HG03520 (cell line): ENCODE data around the gene ZNF365.
"Not testable (repeated sequence)": the region's sequence is repeated elsewhere in the genome, so short reads cannot be mapped to it uniquely, and the experiment has no call there.

Experiments used
- ATAC-seq: cut with Tn5 transposase; IDR thresholded peaks from one replicate; pipeline ENCODE4 v1.9.1; 2021; ENCODE audit warnings: mild to moderate bottlenecking, moderate library complexity; ENCODE audit not compliant: unreplicated experiment

Gene ZNF365

DNA sequence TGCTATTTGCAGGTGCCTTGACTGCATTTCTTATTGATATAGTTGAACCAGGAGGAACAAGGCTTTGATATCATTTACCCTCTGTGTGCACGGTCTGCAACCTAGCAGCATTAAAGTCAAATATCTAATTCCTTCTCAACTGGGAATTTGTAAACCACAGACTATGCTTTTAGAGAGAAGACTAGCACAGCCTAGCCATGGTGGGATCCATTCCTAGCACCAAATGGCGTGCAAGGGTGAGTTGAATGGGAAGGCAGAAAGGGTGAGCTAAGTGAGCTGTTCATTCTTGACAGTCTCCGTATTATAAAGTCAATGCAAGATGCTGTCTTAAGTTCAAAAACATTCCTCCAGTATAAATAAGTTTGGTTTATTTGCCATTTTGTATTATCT is 2.9 kb downstream of the ZNF365 start:
- no peak for ATAC-seq

DNA sequence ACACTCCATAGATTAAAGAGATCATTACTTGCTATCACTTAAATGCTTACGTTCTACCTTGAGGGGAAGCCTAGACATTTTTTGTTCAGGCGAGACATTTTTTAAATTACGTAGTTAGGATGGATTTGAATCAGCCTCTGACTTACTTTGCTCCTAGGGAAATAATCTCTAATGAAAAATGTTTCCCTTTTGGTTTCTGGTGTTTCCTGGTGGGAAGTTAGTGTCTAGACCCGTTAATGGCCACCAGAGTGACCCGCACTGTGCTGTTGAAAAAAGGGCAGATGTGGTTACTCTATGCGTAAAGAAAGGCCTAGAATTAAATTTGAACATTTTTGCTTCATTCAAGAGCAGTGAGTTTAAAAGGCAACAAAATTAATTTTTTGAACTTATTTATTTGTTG is 3.8 kb downstream of the ZNF365 start:
- ATAC-seq: no peak

DNA sequence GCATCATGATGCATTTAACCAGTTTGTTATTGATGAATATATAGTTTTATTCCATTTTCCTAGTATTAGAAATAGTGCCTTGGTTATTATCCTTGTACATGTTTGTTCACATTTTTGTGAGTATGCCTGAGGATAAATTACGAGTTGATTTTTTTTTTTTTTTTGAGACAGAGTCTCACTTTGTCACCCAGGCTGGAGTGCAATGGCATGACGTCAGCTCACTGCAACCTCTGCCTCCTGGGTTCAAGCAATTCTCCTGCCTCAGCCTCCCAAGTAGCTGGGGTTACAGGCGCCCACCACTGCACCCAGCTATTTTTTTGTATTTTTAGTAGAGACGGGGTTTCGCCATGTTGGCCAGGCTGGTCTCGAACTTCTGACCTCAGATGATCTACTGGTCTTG is 4.7 kb downstream of the ZNF365 start:
- not testable (repeated sequence) for ATAC-seq

DNA sequence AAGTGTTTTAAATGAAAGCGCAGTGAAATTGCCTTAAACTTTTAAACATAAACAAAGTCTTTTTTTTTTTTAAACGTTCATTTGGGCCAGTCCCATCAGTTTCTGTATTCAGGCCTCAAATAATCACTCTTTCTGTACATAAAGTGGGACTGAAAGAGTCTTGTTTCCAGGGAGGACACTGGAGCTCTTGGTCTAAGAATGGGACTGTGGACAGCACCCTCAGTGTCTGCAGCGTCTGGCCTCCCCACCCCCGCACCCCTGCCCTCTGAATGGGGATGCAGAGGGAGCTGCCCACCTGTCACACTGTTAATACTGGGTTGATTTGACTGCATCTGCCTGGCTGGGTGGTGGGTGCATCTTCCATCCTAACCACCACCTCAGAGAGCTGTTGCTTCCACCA is 5.2 kb downstream of the ZNF365 start:
- ATAC-seq: no peak

DNA sequence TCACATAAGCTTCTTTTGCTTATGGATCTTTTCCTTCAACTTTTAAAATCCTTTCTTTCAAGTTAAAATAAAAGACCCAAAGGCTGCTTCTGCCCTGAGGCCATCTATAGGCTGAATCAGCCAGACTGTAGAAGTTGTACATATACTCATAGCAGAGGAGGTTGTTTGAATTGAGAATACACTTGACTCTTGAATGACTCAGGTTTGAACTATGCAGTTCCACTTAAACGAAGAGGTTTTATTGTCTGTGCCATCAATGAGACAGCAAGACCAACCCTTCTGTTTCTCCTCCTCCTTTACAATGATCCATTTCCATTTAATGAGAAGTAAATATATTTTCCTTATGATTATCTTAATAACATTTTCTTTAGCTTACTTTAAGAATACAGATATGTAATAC is 5.8 kb downstream of the ZNF365 start:
- no peak for ATAC-seq

DNA sequence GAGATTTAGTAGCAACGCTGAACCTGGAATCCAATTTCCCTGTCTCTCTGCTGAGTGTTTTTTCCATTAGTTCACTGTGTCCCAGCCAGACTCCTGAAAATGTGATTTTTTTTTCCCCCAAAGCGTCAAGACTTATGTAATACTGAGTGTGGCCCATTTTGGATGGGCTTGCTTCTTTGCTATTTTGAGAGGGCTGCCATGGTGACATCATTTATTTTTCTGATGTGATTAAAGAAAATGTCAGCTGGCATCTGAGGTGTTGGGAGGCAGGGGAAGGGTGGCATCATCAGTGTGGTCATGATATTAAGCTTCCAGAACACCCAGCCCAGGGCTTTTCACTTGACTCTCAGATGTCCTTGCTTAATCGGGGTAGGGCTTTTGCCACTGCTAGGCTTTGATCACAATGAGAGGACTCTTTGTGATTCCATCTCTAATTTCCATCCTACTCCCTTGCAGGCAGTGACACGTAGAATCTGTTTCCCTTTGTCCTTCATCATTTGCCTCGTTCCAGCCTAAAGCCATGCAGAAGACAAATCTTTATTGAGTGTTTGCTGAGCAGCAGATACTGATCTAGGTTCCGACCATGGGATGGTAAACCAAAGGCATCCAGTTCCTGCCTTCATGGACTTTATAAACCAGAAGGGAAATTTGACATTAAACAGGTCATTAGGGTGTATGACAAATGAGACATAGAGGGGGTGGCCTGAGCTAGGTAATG is 7.4 kb downstream of the ZNF365 start:
- ATAC-seq: no peak

DNA sequence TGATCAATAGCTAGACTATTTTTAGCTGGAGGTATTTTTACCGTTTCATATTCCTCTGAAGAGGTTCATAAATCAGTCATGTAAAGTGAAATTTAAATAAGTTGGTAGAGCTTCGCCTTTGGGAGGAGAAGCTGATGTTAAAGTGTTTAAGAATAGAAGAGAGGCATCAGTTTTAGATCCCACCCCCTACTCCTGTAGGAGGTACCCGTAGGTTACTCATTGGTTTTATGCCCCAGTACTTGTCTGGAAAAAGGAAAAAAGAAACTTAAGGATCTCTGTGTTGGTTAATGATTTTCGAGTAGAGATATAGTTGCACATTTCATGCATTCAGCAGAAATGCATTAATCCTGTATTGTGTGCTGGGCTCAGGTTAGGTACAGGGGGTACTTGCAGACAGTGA is 8.7 kb downstream of the ZNF365 start:
- ATAC-seq: no peak

DNA sequence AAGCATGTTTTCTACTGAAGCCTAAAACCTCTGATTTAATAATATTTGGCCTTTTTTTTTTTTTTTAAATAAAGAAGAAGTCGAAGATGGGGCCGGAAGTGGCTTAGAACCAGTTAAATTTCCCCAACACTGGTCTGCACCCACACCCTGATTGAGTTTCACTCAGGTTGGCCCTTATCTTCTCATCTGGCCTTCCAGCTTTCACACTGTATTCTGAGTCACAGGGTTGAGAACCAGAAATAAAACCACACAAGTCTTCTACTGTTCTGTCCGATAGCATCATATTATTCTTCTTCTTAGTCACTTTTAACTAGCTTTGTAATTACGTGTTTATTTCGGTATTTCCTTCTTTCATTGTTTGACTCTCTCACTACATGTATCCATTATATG is 9.9 kb downstream of the ZNF365 start:
- ATAC-seq: peak; percentile 77

DNA sequence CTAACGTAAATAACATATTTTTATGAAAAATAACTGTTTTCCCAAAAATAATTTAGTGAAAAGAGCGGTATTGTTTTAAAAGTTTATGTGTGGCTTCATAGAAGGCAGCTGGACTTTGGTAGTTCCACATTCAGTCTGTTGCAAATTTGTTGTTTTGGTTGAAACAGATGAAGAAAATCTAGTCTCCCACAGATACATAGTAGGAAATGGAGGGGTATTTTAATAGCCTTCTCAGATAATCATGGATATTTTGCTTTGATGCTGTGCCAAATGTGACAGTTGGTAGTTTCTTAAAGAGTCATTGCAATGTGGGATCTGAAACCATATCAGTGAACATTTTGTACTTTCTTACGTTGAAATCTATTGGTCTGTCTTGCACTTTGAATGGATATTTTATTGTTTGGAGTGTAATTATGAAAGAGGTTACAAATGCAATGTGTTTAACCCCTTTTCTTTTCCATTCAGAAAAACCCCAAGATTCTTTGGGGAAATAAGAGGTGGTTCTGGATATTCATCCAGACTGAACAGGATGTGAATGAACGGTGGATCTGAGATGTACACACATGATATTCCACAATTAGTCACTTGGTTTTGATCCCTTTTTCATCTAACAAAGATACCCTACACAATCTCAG is 10.4 kb downstream of the ZNF365 start:
- no peak for ATAC-seq

DNA sequence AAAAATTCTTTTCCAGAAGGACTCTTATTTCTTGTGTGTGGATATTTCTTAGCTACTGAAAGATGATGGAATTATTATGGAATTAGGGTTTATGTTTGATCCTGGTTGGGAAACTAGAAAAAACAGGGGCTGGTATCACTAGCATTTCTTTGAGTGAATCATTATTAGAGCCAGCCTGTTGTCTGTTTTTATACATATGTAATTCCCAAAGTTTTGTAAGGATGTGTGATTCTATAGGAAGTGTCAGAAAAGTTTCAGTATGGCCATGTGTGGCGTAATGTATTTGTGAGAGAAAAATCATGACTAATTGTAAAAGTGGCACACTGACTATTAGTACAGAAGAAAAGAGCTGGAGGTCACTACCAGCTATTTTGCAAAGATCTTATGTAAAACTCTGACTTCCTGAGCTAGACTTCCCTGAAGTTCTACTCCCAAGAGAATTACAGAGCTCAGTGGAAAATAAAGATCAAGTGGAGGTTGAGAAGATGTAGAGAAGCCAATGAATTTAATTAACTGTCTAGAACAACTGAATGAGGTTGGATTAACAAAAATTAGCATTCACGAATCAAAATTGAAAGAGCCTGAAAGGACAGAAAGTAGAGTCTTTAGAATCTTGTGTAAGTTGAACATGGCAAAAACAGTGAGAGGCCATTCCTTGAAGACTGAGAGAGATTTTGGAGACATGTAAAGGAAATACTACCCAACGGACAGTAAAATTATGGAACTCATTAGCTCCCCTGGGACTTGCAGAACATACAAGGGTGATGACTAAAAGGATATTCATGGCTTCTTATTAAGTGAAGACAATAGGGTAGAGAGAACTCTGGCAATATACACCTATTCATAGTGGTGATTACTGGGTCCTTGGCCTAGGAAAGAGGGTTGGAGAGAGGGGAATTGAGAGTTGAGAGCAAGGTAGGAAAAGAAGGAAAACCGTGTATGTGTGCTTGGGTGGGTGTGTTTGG is 12.5 kb downstream of the ZNF365 start:
- ATAC-seq: no peak

DNA sequence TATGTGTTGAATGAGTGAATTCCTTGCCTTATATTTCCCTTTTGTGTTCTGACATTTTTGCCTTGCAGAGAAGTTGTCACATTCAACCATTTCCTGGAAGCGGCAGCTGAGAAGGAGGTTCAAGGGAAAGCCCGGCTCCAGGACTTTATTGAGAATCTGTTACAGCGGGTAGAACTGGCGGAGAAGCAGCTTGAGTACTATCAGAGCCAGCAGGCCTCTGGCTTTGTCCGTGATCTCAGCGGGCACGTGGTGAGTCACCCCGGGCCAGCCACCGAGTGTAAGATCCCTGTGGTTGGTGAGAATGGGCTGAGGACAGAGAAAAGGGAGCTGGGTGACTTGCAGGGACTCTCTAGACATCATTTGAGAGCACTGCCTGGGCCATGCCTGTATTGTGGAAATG is 14.2 kb downstream of the ZNF365 start:
- ATAC-seq: no peak

DNA sequence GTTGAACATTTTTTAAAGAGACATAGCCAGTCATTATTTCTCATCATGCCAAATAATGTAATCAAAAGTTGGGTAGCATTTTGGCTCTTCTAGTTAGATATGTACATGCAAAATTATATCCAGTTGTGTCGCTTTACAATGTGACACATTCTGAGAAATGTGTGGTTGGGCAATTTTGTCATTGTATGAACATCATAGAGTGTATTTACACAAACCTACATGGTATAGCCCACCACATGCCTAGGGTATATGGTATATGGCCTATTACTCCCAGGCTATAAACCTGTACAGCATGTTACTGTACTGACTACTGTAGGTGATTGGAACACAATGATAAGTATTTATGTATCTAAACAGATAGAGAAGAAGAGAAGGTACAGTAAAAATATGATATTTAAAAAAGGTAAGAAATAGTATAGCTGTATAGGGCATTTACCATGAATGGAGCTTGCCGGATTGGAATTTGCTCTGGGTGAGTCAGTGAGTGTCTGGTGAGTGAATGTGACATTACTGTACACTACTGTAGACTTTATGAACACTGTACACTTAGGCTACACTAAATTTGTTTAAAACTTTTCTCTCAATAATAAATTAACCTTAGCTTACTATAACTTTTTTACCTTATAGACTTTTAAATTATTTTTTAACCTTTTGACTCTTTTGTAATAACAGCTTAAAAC is 16.5 kb downstream of the ZNF365 start:
- no peak for ATAC-seq

DNA sequence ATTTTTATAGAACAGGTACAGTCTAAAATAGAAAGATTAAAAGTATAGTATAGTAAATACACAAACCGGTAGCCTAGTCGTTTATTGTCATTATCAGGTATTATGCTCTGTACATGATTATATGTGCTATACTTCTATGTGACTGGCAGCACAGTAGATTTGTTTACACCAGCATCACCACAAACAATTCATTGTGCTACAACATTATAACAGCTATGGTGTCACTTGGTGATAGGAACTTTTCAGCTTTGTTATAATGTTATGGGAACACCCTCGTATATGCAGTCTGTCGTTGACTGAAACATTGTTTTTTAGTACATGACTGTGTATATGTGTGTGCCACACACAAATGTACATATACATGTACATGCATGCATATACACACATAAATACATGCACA is 19.1 kb downstream of the ZNF365 start:
- no peak for ATAC-seq

DNA sequence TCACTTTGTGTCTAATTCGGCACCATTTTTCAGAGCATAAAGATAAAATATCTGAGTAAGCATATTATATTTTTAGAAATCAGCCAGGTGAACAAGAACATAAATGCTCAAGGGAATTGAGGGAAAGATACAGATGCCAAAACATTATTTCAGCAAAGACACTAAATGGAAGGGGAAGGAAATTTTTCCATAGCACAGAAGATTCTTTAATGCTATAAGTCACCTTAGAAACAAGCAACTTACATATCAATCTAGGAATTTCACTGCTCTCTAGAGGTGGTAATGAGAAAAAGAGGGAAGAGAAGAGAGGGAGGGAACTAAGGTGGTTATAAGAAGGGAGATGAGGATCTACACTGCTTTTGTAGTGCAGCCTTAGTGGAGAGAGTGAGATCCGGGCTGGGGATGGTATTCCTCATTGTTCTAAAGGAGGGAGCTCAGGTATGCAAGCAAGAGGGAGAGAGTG is 20.4 kb downstream of the ZNF365 start:
- ATAC-seq: no peak

DNA sequence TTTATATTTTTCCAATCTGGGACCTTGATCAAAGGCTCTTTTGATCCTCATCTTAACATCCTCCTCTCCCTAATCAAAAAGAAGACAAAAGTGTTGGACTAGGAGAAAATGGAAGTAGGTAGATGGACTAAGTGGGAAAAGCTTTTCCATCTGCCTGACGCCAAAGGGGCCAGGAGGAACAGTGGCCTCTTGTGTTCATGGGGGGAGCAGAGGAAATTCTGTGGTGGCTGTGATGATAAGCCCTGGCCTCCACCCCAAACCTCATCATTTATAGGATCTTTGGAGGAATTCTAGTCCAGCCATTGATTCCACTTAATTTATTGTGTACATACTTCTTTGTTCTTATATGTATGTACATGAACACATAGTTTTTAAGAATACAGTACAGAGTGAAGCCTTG is 21.7 kb downstream of the ZNF365 start:
- no peak for ATAC-seq

DNA sequence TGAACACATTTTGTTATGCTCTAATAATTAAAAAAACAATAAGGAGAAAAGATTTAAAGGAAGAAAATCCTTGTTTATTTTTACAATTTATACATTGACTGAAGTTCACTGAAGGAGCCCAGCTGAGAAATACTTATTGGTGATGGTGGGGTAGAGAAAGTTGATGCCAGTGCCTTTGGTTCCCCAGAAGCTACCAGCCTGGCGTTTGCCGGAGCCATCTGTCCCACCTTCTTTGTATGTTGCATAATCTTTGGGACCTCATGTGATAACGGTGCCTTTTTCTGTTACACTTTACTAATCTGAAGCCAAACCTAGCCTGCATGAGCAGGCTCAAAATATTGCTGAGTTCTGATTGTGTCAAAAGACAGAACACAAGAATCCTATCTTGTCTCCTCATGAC is 22.7 kb downstream of the ZNF365 start:
- no peak for ATAC-seq

DNA sequence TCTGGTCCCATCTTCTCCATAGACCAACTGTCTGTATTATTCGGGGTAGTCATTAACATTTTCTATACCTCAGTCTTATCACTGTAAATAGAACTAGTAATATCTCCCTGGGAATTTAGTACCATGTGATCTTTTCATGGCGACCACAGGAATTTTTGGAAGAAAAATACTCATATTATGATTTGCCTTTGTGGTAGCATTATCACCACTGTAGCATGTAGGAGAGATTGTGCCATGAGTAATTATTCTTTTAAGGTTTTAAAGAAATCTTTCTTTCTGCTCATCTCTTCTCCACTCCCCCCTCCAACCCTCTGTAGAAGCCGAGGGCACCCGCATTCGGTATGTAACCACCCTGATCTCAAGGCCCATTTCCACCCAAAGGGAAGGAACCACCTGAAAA is 25.0 kb downstream of the ZNF365 start:
- no peak for ATAC-seq

DNA sequence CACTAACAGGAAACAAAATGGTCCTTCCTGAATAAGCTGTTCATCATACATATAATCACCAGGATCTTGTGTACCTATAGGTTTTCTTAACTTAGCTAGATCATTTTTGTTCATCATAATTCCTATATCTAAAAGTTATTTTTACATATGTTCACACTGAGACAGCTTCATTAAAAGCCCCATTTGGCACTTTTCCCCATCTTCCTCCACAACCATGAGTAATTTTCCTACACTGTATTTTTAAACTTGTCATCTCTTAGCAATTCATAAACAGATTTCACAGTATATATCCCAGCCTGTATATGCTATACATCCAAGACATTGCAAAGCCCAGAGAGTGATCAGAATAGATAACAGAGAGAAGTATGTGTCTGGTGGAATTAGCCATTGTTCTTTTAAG is 28.3 kb downstream of the ZNF365 start:
- ATAC-seq: no peak

DNA sequence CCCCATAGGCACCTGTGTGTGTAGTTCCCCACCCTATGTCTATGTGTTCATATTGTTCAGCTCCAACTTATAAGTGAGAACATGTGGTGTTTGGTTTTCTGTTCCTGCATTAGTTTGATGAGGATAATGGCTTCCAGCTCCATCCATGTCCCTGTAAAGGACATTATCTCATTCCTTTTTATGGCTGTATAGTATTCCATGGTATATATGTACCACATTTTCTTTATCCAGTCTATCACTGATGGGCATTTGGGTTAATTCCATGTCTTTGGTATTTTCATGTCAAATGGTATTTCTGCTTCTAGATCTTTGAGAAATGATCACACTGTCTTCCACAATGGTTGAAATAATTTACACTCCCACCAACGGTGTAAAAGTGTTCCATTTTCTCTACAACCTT is 36.4 kb downstream of the ZNF365 start:
- ATAC-seq: not testable (repeated sequence)

DNA sequence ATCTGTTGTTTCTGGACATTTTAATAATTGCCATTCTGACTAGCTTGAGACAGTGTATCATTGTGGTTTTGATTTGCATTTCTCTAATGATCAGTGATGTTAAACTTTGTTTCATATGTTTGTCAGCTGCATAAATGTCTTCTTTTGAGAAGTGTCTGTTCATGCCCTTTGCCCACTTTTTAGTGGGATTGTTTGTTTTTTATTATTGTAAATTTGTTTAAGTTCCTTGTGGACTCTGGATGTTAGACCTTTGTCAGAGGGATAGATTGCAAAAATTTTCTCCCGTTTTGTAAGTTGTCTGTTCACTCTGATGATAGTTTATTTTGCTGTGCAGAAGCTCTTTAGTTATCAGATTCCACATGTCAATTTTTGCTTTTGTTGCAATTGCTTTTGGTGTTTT is 36.8 kb downstream of the ZNF365 start:
- not testable (repeated sequence) for ATAC-seq

DNA sequence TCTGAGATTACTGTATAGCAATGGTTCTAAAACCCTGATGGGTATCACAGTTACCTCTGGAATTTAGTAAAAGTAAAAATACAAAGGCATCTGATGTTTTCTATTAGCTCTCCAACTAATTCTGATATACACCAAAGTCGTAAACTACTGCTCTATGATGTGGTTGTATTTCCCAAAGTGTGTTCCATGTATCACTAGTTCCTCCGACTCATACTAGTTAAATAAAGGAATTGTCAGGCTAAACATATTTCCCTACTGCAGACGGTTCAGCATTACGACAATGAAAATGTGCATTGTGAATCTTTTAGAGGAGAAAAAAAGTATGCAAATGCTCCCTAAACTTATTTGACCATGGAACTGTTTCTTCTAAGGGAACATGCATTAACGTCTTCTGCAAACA is 38.9 kb downstream of the ZNF365 start:
- ATAC-seq: no peak
